Right atrium auricular region (tissue), 2 donors: ENCODE measurements around the gene C9orf72. TPM values are rescaled to one million over a fixed set of nuclear protein-coding genes. Genes with fewer than 3 reads are reported as not detected.

Experiments
- DNase-seq: peaks from one replicate; pipeline ENCODE4 v3.0.0-alpha.2; 2019; ENCODE audit warnings: low spot score
- H3K27ac ChIP-seq, 2 donors: fragments of 200-600 bp; sonication (generic); 1 replicate in 1 of 2; 2 replicates in 1 of 2; pipeline ENCODE4 v1.5.1; 2016 to 2019
- H3K27me3 ChIP-seq, 2 donors: fragments of 200-600 bp; sonication (generic); one replicate each; pipeline versions ENCODE4 v1.5.1 to v1.6.0; 2017 to 2019
- H3K36me3 ChIP-seq: fragments of 200-600 bp; sonication (generic); one replicate; pipeline ENCODE4 v1.5.1; 2016
- H3K4me1 ChIP-seq, 2 donors: fragments of 200-600 bp; sonication (generic); one replicate each; pipeline versions ENCODE4 v1.5.1 to v1.6.0; 2017 to 2019
- H3K4me3 ChIP-seq, 2 donors: fragments of 200-600 bp; sonication (generic); 1 replicate in 1 of 2; 2 replicates in 1 of 2; pipeline ENCODE4 v1.5.1; 2017 to 2019; ENCODE audit warnings: mild to moderate bottlenecking in 1 of 2, moderate library complexity in 1 of 2
- H3K9me3 ChIP-seq, 2 donors: fragments of 200-600 bp; sonication (generic); one replicate each; pipeline ENCODE4 v1.5.1; 2019
- CTCF ChIP-seq, 2 donors: fragments of 200-600 bp; sonication (generic); IDR thresholded peaks; one replicate each; pipeline ENCODE4 v1.5.1; 2019; ENCODE audit warnings: antibody characterized with exemption in 2 of 2
- total RNA-seq, 2 donors: library from RNA; depleted of rRNA; stranded (reverse); fragments of >200 nt; gene quantifications; one replicate each; pipeline ENCODE4 v1.1.0, GENCODE V29; 2016

Gene C9orf72
- total RNA-seq, 2 donors from 2014 or later, result 8.4 to 10.3 TPM

DNA sequence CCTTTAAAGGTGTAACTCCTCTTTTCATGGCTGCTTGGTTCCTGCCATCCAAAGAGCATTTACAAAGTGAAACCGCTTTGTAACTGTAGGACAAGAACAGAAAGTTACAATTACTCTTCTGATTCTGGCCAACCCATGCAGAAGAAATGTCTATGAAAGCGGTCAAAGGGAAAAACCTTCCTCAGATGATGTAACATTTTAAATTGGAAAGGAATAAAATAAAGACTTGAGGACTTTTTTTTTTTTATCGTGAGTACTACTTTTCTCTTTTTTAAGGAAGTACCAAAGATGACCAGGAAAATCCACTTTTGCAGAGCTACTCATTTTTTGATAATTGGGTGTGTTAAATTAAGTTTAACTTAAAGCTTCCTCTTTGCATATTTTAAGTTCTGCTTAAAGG, 13.0 kb upstream of the C9orf72 start:
- no peak overlapping the region for H3K4me3 ChIP-seq
- H3K27me3 ChIP-seq, result no peaks in the 10 kb centered on the region
- TF ChIP-seq CTCF (IDR thresholded peaks at IDR 0.05), result no peak
- H3K9me3 ChIP-seq, result no peaks in the 10 kb centered on the region
- no peaks in the 10 kb centered on the region for H3K4me1 ChIP-seq
- no peaks in the 10 kb centered on the region for H3K36me3 ChIP-seq
- DNase-seq, result no peak
- no peak overlapping the region for H3K27ac ChIP-seq

DNA sequence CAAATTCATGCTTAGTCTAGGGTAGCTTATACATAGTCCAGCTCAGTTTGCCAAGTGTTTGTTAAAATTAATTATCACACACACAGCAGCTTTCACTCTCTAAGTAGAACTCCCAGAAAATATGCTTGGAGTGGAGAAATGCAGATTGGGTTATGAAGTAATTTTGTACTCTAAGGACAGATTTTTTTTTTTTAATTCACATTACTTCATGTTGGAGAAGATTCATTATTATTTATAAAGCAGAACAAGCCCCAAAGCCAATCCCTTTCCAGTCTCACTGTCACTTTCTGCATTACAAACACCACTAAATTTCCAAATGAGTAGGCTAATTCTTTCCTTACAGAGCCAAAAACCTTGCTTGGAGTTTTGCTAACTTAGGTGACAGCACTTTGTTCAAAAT, 11.7 kb upstream of the C9orf72 start:
- H3K4me3 ChIP-seq, result no peak overlapping the region
- H3K27me3 ChIP-seq, result no peaks in the 10 kb centered on the region
- H3K36me3 ChIP-seq, result no peaks in the 10 kb centered on the region
- no peak for DNase-seq
- H3K27ac ChIP-seq, result no peak overlapping the region
- TF ChIP-seq CTCF (IDR thresholded peaks at IDR 0.05), result no peak
- H3K4me1 ChIP-seq, result no peaks in the 10 kb centered on the region
- no peaks in the 10 kb centered on the region for H3K9me3 ChIP-seq

- Histone ChIP-seq H3K36me3 (no peaks in the 10 kb centered on the region), H3K4me3 (no peak overlapping the region), H3K27ac (no peak overlapping the region), H3K4me1 (no peaks in the 10 kb centered on the region), H3K27me3 (no peaks in the 10 kb centered on the region), H3K9me3 (no peaks in the 10 kb centered on the region)
- TF ChIP-seq CTCF (IDR thresholded peaks at IDR 0.05), result no peak
- no peak for DNase-seq
Observed at GRCh38 chr9:27582794-27583193, 9.5 kb upstream of the C9orf72 start.

DNA sequence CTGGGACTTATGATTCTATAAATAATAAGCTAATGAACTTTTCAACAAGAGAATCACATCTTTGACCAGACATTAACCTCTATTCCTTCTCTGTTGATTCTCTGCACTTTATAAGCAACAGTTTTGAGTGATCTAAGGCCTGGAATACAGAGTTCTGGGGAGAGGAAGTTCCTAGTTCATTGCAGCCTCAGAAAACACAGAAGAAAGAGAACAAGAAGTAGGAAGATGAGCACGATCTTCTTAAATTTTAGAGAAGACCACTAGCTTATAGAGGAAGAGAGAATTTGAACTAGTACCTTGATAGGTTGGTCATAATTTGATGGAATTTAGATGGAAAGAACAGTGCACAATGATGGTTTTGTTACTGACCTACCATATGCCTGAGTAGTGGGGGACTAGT, 8.5 kb upstream of the C9orf72 start:
- TF ChIP-seq CTCF (IDR thresholded peaks at IDR 0.05), result no peak

GRCh38 chr9:27573634-27574590, 631 bp upstream of the C9orf72 start:
- Histone ChIP-seq H3K4me3 (peak overlapping the region; percentile 82 to 87), H3K27me3 (no peaks in the 10 kb centered on the region), H3K27ac (peak overlapping the region; percentile 98 to 99), H3K9me3 (no peaks in the 10 kb centered on the region), H3K4me1 (peaks cover 0 to 33% of the 10 kb centered on the region in 2 donors), H3K36me3 (no peaks in the 10 kb centered on the region)
- DNase-seq, result peak; percentile 100
- TF ChIP-seq CTCF (IDR thresholded peaks at IDR 0.05), result no peak

More for the DNA sequence above, 8.5 kb upstream of the C9orf72 start:
- no peak overlapping the region for H3K27ac ChIP-seq
- no peaks in the 10 kb centered on the region for H3K27me3 ChIP-seq
- DNase-seq, result no peak
- no peaks in the 10 kb centered on the region for H3K4me1 ChIP-seq
- H3K36me3 ChIP-seq, result no peaks in the 10 kb centered on the region
- H3K9me3 ChIP-seq, result no peaks in the 10 kb centered on the region
- no peak overlapping the region for H3K4me3 ChIP-seq
